AG08396 (cell line): Measurements from ENCODE around the gene POLR2L.

Source experiments
- DNase-seq: peaks from one replicate; pipeline ENCODE4 v3.0.0; 2012; ENCODE audit warnings: low spot score, mixed read lengths

The POLR2L gene

DNA sequence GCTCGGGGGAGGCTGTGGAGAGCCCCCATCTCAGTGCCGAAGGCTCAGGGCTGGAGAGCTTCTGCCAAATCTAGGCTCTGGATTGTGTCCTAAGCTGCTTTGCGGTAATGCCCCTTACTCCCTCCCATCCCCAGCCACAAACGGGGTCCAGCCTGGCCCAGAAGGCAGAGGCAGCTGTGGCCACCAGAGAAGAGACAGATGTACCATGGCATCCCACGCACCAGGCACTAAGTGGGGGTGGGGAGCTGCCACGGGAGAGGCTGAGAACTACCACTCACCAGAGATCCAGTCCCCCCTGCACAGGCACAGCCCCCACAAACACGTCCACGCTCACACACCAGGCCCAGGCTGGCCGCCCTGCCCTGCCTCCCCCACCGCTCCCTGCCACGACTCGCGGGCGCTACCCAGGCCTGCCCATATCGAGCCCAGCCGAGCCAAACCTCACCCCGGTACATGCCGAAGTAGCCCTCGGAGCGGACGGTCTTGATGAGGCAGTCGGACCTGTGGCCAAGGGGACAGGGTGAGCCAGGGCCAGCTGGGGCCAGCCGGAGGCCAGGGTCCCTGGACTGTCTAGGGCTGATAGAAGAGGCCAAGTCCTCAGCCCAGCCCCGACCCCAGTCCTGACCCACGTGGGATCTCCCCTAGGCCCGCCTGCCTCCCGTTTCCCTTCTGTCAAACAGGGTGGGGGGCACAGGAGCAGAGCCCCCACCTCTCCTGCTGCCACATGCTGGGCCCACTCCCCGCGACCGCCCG is 48.1 kb downstream of the POLR2L start:
- no peak for DNase-seq

DNA sequence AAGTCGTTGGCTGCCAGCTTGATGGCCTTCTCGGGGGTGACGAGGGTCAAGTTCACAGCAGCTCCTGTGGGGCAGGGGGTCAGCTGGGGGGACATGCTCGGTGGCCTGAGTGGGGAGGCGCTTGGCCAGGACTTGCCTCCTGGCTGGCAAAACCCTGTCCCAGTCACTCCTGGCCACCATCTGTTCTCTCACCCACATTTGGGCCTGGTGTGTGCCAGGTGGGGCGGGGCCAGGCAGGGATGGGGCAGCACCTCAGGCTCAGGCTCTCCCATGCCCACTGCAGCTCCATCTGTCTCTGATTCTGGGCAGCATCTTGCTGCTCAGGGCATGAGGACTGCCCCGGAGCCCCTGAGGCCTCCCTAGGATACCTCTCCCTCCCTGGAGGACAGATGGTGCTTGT is 48.8 kb downstream of the POLR2L start:
- no peak for DNase-seq

DNA sequence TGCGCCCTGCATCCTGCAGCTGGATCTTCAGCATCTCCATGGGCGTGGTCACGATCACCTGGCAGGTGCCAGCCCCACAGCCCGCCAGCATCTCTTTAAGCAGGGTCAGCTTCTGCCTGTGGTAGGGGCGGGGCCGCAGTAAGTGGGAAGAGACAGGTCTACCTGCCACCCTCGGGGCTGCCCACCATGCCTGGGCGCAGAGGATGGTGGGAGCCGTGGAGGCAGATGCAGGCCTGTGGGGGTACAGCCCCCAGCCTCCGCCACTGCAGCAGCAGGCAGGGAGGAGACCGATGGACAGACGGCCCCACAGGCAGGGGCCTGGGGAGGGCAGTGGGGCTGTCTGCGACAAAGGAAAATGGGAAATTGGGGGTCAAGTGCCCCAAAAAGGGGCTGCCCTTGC is 49.5 kb downstream of the POLR2L start:
- DNase-seq: no peak

DNA sequence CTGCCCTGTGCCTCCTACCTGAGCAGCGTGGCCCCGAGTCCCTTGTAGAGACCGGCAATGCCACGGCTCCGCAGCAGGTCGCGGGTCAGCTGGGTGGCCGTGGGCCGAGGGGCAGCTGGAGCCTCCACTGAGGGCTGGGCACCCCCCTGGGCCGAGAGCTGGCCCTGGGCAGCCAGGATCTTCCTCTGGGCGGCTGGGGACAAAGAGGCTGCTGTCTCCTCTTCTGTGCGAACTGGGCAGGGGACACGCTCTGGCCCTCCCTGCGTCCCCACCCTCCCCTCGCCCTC is 49.9 kb downstream of the POLR2L start:
- no peak for DNase-seq

DNA sequence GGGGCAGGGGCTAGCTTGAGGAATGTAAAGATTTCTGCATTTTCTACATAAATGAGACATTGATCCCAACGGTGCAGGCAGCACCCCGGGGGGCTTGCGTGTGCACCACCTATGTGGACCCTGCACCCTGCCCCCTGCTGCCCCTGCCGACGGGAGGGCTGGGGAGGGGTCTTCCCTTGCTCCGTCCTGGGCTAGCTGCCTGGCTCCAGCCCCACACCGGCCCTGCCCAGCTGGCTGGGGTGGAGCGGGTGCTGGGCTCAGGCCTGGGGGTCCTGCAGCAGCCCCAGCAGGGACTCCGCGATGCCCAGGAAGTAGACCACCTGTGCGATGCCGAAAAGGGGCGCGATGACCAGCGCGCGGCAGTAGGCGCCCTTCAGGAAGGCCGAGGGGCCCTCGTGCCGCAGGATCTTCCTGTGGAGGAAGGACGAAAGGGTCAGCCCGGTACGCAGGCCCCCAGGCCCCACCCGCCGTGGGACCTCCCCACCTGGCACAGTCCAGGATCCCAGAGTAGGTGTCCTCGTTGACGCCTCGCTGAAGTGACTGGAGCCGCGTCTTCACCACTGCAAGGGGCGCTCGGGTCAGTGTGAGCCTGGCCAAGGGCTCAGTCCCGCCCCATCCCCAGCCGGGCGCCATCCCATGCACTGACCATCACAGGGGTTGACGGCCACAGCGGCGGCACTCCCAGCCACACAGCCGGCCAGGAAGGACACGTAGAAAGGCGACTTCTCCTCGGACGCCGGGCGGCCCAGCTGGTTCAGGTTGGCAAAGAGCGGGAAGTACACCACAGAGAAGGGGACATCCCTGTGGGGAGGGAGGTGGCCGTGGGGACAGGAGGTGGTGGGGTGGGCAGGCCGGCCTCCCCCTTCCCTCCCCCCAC is 50.4 kb downstream of the POLR2L start:
- no peak for DNase-seq

DNA sequence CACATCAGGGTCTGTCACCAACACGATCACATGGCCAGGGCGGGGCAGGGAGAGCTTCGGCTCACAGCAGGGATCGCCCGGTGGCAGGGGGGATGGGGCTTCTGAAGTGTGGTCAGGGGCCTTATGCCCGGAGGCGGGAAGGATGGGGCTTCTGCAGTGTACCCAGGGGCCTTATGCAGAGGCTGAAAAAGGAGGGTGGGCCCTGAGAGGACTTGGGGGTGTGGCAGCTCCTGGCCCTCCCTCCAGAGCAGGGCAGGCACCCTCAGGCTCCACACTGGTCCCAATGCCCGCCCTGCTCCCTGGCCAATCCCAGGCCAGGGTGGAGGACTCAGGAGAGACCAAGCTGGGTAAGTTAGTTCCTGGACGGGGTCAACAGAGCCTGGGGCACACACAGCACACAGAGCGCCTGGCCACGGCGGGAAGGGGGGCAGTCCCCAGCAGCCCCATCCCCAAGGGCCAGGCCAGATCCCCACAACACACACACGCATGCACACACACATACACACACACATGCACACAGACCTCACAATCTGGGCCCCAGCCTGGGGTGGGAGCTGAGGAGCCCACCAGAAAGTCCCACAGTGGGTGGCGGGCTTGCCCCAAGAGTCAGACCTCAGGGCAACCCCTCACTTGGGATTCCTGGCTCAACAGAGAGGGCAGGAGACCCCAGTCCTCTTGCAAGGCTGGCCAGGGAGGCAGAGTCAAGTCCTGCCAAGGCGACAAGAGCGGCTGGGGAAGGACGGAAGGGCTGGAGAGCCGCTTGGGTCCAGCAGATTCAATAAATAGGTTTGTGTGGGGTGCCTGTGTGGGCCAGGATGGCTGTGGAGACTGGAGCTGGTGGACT is 51.4 kb downstream of the POLR2L start:
- DNase-seq: no peak

DNA sequence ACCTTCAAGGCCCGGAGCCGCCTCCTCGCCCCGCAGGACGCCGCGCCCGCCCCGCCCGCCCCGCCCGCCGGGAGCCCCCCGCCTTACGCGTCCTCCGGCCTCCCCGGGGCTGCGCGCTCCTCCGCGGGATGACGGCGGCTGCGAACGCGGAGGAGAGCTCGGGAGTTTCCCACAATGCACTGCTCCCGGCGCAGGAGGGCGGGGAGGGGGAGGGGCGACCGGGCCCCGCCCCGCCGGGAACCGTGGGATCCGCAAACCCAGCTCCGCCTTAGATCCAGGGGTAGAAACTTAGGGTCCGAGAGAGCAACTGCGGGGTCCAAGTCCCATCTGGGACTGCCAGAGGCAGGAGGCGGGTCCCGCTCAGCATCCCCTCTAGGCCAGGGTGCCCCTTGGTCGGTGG is 52.4 kb downstream of the POLR2L start, which contains the start of gene CEND1:
CEND1 (minus strand) TSS at position 148 of the 400 bp plus-strand sequence. CDS start 1,514 bp downstream, outside the sequence.
- DNase-seq: peak; percentile 87
